NCI-H226 (cell line): Measurements from ENCODE around the gene OPHN1.
A peak's percentile ranks its signal among the peaks of the same experiment; 100 is the strongest.

Source experiments
- DNase-seq: peaks from one replicate; pipeline ENCODE4 v3.0.0-alpha.2; 2015

OPHN1 gene, protein sequence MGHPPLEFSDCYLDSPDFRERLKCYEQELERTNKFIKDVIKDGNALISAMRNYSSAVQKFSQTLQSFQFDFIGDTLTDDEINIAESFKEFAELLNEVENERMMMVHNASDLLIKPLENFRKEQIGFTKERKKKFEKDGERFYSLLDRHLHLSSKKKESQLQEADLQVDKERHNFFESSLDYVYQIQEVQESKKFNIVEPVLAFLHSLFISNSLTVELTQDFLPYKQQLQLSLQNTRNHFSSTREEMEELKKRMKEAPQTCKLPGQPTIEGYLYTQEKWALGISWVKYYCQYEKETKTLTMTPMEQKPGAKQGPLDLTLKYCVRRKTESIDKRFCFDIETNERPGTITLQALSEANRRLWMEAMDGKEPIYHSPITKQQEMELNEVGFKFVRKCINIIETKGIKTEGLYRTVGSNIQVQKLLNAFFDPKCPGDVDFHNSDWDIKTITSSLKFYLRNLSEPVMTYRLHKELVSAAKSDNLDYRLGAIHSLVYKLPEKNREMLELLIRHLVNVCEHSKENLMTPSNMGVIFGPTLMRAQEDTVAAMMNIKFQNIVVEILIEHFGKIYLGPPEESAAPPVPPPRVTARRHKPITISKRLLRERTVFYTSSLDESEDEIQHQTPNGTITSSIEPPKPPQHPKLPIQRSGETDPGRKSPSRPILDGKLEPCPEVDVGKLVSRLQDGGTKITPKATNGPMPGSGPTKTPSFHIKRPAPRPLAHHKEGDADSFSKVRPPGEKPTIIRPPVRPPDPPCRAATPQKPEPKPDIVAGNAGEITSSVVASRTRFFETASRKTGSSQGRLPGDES

DNA sequence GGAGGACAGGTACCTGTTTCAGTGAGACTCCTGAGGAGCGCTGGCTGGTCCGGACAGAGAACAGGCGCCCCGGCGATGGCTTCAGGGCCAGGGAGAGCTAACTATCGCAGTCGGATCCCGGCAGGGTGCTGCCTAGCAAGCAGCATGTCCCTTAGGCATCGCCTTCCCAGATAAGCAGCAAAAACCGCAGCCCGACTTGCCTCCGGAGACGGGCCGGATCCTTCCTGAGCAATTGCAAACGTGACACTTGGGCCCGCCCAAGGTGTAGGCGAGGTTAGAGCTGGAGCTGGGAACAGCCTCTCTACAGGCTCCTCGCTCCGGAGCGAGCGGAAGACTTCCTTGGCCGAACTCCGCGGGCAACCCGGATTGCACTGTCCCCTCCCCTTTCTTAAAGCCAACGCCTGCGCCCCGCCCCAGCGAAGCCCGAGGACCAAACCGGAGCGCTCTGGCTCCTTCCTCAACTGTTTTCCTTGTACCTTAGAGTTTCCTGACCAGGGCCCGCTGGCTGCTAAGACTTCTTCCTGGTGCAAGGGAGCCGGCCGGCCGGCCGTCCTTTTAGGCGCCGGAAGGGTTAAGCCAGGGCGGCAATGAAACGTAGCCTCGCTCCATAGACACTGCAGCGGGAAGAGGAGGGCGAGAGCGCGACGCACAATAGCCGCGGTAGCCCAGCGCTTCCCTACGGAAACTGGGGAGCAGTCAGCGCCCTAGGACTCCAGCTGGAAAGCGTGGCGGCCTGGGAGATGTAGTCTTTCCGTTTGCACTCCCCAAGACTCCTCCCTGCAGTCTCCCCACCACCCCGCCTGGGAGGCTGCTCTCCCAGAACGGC lies at the start of gene OPHN1:
Gene OPHN1 (minus strand): TSS at position 341 of the 826 bp plus-strand sequence. CDS start 475 bp downstream, outside the sequence.
- peak; percentile 87 for DNase-seq

DNA sequence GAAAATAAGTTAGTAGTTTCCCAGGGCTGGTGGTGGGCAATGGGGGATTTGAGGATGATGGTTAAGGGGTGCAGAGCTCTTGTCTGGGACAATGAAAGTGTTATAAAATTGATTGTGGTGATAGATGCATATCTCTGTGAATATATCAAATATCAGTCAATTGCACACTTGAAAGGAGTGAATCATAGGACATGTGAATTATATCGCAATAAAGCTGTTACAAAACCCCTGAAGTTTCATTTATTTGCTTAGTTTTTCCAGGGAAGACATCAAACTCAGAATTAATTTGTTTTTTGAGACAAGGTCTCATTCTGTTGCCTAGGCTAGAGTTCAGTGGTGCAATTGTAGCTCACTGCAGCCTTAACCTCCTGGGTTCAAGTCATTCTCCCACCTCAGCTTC lies 47.7 kb upstream of the OPHN1 start:
- no peak for DNase-seq

DNA sequence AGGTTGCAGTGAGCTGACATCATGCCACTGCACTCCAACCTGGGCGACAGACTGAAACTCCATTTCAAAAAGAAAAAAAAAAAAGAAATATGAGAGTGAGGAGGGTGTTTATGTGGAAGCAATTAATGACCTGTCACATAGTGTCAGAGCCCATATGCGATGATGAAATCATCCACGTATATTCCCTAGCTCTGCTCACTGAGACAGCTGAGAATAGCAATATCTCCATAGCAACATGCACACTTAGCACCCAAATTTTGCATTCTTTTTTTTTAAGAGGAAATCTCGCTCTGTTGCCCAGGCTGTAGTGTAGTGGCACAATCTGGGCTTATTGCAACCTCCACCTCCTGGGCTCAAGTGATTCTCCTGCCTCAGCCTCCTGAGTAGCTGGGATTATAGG lies 31.5 kb upstream of the OPHN1 start:
- no peak for DNase-seq

DNA sequence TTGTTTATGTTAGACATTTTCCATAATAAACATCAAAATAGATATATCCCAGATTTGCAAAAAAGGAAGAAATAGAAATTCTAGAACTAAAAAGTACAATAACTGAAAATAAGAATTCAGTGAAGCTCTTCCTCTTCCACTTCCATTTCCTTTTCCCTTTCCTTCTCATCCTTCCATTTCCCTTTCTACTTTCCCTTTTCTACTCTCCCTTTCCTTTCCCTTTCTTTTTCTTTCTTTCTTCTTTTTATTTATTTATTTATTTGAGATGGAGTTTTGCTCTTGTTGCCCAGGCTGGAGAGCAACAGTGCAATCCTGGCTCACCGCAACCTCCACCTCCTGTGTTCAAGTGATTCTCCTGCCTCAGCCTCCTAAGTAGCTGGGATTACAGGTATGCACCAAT lies 30.6 kb upstream of the OPHN1 start:
- no peak for DNase-seq

DNA sequence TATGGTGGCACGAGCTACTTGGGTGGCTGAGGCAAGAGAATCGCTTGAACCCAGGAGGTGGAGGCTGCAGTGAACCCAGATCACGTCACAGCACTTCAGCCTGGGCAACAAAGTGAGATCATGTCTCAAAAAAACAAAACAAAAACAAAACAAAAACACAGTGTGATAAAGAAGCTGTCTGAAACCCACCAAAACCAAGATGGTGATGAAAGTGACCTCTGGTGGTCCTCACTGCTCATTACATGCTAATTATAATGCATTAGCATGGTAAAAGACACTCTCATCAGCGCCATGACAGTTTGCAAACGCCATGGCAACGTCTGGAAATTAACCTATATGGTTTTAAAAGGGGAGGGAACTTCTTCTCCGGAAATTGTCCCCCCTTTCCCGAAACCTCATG lies 29.4 kb upstream of the OPHN1 start:
- DNase-seq, result no peak

DNA sequence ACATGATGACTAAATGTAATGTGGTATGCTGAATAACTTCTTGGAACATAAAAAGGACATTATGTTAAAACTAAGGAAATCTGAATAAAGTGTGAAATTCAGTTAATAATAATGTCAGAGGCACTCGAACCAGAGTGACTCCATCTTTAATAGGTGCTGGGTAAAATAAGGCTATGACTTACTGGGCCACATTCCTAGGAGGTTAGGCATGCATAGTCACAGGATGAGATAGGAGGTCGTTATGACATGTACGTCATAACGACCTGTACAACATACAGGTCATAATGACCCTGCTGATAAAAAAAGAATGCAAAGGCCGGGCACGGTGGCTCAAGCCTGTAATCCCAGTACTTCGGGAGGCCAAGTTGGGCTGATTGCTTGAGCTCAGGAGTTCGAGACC lies 28.9 kb upstream of the OPHN1 start:
- peak; percentile 61 for DNase-seq

DNA sequence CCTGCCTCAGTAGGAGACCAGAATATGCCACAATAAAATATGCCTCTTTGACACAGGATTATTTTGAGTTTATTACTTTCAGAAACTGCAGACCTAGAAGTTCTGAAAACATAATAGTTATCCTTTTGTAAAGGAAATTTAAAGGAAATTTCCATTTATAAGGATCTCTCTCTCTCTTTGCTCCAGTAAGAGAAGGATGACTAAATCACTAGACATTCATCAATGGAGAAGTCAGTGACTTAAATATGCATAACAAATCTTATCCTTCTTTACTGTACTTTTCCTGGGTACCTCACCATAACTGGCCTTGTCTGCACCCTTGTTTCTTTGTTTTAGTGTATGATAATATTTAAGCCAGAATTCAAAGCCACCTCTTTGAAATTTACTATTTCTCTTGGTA lies 28.3 kb upstream of the OPHN1 start:
- no peak for DNase-seq

DNA sequence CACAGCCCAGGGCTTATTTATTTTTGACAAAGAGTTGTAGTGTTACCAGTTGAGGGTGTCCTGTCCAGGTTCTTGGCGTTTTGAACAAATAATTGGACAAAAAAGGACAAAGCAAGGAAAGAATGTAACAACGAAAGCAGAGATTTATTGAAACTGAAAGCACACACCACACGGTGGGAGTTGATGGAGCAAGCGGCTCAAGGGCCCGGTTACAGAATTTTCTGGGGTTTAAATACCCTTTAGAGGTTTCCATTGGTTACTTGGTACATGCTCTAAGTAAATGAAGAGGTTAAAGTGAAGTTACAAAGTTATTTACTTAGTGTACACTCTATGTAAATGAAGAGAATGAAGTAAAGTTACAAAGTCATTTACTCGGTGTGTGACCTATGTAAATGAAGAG lies 27.8 kb upstream of the OPHN1 start:
- no peak for DNase-seq

DNA sequence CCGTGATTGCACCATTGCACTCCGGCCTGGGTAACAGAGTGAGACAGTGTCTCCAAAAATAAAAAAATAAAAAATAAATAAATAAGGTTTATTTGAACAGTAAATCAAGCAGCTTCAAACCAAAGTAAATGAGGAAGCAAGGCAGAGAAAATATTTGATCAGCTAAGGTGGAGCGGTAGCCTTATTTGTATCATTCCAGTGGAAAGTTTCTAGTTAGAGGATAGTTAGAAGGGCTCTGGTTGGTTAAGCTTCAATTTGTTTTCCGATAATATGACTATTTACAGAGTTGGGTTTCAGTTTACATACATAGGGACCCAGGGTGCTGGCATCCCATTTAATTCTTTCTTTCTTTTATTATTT lies 21.8 kb upstream of the OPHN1 start:
- DNase-seq, result no peak

DNA sequence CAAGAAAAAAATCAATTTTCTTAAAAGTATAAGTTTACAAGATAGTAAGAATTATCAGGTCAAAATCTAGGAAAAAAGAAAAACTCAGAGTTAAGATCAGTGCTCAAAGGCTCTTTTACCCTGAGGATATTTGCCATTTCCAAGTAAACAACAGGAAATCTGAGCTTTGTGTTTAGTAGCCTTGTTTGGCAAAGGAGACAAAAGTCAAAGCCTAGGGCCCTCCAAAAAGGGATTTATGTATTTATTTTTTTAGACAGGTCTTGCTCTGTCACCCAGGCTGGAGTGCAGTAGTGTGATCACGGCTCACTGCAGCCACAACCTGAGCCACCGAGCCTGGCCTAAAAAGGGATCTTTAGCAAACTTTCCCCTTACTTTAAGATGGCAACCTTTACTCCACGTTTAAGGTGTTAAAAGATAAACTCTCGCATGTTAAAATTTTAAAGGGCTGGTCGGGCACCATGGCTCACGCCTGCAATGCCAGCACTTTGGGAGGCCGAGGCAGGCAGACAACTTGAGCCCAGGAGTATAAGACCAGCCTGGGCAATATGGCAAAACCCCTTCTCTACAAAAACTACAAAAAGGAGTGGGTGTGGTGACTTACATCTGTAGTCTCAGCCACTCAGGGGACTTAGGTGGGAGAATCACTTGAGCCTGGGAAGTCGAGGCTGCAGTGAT lies 21.3 kb upstream of the OPHN1 start:
- DNase-seq, result no peak

DNA sequence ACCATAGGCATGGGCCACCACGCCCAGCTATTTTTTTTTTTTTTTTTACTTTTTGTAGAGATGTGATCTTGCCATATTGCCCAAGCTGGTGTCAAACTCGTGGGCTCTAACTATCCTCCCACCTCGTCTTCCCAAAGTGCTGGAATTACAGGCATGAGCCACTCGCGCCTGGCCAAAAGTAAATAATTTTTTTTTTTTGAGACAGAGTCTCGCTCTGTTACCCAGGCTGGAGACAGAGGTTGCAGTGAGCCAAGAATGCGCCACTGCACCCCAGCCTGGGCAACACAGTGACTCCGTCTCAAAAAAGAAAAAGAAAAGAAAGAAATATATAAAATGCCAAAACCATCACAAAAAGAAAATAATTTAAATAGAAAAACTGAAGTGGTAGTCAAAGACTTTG lies 18.4 kb upstream of the OPHN1 start:
- DNase-seq, result no peak

DNA sequence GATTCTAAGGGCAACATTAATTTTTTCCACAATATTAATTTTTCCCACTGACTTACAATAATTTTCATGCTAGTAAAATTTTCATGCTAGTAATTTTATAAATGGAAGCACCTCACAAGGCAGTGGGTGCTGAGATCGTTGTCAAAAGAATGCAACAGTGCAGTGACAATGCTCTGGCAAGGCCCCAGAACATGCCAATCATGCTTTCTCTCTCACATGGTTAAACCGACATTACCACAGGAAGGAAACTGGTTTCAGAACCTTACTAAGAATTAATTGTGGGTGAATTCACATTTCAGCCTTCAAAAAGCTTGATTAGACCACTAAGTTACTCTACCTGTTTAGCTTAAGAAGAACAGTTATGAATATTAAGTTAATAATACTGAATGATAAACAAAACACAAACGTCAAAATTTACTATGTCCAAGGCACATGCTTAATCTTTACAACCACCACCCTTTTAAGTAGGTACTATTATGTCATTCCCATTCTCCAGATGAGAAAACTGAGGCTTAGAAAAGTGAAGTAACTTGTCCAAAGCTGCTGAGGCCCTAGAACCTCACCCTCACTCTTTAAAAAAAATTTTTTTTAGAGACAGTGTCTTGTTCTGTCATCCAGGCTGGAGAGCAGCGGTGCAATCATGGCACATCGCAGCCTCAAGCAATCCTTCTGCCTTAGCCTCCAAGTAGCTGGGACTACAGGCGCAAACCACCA lies 10.0 kb upstream of the OPHN1 start:
- peak; percentile 27 for DNase-seq

DNA sequence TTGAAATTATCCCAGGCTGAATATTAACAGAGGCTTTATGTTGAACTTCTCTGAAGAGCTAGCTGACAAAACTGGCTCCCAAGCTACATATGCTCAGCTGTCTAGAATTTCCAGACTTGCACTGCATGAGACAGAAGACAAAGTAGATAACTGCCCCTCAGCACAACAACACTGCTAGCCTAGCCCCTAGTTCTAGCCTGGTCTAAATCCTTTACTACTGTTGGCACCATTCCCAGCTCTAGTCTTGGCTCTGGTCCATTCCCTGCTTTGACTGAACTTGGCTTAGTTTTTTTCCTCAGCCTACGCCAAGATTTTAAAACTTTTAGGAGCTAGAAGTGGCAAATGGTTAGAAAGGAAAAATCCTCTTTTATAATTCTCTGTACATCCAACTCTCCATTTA lies 7.6 kb upstream of the OPHN1 start:
- peak; percentile 61 for DNase-seq

DNA sequence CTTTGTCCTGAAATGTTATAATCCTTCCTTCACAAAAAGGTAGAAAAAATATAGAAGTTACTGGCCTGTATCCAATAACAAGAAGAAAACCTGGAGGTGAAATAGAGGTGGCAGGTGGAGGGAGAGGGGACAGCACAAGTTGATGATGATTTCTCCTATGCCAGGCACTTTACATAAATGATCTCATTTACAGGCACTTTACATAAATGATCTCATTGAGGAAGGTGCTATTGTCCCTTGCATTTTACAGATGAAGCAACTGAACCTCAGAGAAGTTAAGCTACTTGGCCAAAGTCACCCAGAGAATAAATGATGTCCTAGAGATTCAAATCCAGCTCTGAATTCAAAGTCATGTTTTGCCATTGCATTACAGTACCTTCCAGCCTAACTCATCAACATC lies 7.1 kb upstream of the OPHN1 start:
- DNase-seq, result no peak

DNA sequence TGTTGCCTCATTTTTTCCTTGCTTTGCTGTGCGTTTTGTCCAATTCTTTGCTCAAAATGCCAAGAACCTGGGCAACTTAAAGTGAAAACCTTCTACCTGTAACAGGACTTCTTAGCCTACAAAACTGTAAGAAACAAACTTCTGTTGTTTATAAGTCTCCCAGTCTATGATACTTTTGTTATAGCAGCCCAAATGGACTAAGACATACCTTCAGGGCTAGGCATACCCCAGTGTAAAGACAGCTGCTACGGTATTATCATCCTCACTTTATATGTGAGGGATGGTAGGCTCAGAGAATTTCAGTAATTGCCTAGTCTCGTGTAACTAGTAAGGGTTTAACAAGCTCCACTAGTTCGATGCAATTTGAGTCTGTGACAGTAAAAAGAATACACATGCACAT lies 6.0 kb upstream of the OPHN1 start:
- DNase-seq, result no peak

DNA sequence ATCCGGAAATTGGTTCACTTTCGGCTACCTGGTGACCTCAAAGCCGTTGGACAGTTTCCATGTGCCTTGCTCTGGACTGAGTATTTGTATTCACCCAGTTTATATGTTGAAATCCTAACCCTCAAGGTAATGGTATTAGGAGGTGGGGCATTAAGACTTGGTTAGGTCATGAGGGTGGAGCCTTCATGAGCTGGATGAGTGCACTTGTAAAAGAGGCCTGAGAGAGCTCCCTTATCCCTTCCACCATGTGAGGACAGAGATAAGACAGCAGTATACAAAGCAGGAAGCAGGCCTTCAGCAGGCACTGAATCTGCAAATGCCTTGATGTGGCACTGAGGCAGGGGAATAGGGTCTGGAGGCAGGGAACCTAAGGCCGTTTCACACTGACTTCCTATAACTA lies 5.3 kb upstream of the OPHN1 start:
- DNase-seq, result peak; percentile 63

DNA sequence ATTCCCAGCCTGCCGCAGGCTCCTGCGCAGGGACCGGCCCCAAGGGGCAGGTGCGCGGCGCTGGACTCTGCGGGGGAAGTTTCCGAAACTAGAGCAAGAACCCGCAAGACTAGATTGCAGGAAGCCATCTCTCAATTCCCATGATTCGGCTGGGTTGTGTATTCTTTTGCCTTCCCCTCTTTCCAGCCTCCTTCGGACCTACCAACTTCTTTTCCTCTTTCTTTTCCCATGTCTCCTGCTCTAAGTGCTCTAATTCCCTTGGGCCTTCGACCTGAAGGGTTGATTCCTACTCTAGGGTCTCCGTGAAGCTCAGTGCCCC lies 645 bp upstream of the OPHN1 start:
- no peak for DNase-seq

DNA sequence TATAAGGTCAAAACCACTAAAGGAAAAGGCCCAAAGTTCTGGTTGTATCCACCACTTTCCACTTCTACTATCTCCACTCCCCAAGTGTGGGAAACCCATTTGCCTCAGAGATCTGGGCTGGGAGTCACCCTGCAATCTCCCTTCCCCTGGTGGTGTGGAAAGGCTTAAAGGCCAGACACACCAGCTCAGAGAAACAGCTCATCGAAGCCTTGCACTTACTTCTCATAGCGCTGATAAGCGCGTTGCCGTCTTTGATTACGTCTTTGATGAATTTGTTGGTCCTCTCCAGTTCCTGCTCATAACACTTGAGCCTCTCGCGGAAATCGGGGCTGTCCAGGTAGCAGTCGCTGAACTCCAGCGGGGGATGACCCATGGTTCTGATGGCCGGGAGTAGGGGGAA lies 647 bp downstream of the OPHN1 start:
- peak; percentile 8 for DNase-seq

DNA sequence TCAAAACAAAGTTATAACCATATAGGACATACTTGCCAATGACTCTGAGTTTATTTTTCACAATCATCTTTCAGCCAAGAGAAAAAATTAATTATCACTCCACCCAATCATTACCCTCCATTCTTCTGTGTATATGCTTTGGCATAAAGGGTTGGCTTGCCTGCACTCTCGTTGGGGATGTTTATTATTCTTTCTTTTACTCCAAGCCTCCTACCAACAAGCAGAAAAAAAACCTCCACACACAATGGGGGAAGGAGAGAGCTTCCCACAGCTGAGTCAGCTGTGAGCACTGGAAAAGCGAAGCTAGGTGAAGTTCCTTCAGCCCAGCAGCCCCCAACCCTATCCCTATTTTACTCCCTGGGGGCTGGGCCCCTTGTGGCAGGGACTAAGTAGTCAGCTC lies 1.5 kb downstream of the OPHN1 start:
- DNase-seq, result no peak

DNA sequence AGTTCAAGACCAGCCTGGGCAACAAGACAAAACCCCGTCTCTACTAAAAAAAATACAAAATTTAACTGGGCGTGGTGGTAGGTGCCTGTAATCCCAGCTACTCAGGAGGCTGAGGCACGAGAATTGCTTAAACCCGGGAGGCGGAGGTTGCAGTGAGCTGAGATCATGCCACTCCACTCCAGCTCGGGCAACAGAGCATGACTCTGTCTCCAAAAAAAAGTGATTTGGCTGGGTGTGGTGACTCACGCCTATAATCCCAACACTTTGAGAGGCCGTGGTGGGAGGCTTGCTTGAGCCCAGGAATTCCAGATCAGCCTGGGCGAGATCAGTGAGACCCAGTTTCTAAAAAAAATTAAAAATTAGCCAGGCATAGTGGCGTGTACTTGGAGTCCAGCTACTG lies 4.1 kb downstream of the OPHN1 start:
- DNase-seq, result peak; percentile 82

DNA sequence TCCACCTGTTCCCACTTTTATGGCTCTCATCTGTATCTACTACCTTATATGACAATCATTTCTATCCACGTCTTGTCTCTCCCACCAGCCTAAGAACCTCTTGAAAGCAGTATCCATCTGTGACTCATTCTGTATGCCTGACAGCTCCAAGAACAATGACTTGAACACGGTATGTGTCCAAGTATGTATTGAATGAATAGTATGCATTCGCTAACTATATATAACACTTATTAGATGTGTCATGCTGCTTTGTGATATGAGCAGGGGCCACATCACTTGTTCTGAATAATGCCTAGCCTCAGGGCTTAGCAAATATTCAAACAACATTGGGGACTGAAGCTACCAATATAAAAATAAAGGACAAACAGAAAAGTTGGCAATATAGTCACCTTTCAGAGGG lies 4.9 kb downstream of the OPHN1 start:
- peak; percentile 80 for DNase-seq

DNA sequence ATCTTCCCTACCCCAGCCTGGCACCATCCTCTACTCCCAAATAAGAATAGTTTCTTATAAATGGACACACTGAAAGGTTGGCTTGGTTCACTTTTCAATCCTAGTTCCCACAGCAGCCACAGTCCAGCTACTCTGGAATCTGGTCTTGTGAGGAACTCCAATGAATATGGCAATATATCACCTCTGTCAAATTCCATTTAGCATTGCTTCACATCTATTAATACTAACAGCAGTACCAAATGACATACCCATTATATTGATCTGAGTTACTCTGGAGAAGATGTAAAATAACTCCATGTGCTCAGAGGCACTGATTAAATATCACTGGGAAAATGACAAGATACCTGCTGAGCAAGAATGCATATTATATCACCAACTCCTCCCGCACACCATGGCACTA lies 8.6 kb downstream of the OPHN1 start:
- no peak for DNase-seq

DNA sequence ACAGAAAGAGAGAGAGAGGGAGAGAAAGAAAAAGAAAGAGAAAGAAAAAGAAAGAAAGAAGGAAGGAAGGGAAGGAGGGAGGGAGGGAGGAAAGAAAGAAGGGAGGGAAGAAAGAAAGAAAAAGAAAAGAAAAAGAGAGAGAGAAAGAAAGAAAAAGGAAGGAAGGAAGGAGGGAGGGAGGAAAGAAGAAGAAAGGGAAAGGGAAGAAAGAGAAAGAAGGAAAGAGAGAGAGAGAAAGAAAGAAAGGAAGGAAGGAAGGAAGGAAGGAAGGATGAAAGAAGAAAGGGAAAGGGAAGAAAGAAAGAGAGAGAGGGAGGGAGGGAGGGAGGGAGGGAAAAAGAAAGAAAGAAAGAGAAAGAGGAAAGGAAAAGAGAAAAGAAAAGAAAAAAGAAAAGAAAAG lies 10.8 kb downstream of the OPHN1 start:
- no peak for DNase-seq
